HepG2 (cell line): ENCODE data around the gene CMTM2. TPM values are rescaled to one million over a fixed set of nuclear protein-coding genes. Genes with fewer than 3 reads are reported as not detected.
A peak's percentile ranks its signal among the peaks of the same experiment; 100 is the strongest.

Experiments
- AKAP8 ChIP-seq: sonication (generic); formaldehyde crosslinking; IDR thresholded peaks from 2 replicates; pipeline ENCODE4 v1.5.1; 2020; ENCODE audit warnings: mild to moderate bottlenecking, missing genetic modification reagents
- DMAP1 ChIP-seq: IDR thresholded peaks from 2 replicates; pipeline ENCODE4 v1.6.1; 2016
- HMG20A ChIP-seq: IDR thresholded peaks from 2 replicates; pipeline ENCODE4 v1.6.1; 2016; ENCODE audit warnings: borderline replicate concordance
- KLF6 ChIP-seq: IDR thresholded peaks from 2 replicates; pipeline ENCODE4 v1.8.0; 2016; ENCODE audit warnings: missing biosample characterization, missing genetic modification reagents
- NR2F1 ChIP-seq, 2 experiments: fragments of 450-650 bp in 1 of 2; formaldehyde crosslinking in 1 of 2; IDR thresholded peaks; 2 replicates each; pipeline versions ENCODE4 v1.5.0 to v1.6.1; 2016 to 2020; ENCODE audit warnings: mild to moderate bottlenecking in 1 of 2, missing compliant biosample characterization in 1 of 2, missing genetic modification reagents in 1 of 2, moderate library complexity in 1 of 2
- THYN1 ChIP-seq: sonication (generic); formaldehyde crosslinking; IDR thresholded peaks from 2 replicates; pipeline ENCODE4 v1.8.1; 2023; ENCODE audit warnings: low read depth, mild to moderate bottlenecking, moderate library complexity, missing genetic modification reagents, borderline replicate concordance
- ZBTB20 ChIP-seq: sonication (generic); formaldehyde crosslinking; IDR thresholded peaks from 2 replicates; pipeline ENCODE4 v1.8.1; 2023; ENCODE audit warnings: missing genetic modification reagents, low read depth, mild to moderate bottlenecking, borderline replicate concordance
- ZKSCAN5 ChIP-seq: sonication (generic); formaldehyde crosslinking; IDR thresholded peaks from 2 replicates; pipeline ENCODE4 v1.5.1; 2020; ENCODE audit warnings: mild to moderate bottlenecking, missing genetic modification reagents
- ZNF121 ChIP-seq: sonication (generic); formaldehyde crosslinking; IDR thresholded peaks from 2 replicates; pipeline ENCODE4 v1.5.0; 2020; ENCODE audit warnings: mild to moderate bottlenecking, missing genetic modification reagents
- ZNF143 ChIP-seq: sonication (generic); formaldehyde crosslinking; IDR thresholded peaks from 2 replicates; pipeline ENCODE4 v1.4.0; 2020; ENCODE audit warnings: missing genetic modification reagents
- ZNF263 ChIP-seq: sonication (generic); formaldehyde crosslinking; IDR thresholded peaks from 2 replicates; pipeline ENCODE4 v1.4.0; 2020; ENCODE audit warnings: missing genetic modification reagents
- ZNF607 ChIP-seq: sonication (generic); formaldehyde crosslinking; IDR thresholded peaks from 2 replicates; pipeline ENCODE4 v1.5.1; 2020; ENCODE audit warnings: missing genetic modification reagents, mild to moderate bottlenecking, borderline replicate concordance
- ZNF766 ChIP-seq: sonication (generic); formaldehyde crosslinking; IDR thresholded peaks from 2 replicates; pipeline ENCODE4 v1.5.0; 2020; ENCODE audit warnings: missing genetic modification reagents, borderline replicate concordance
- polyA plus RNA-seq, 8 experiments: library from polyadenylated mRNA; depleted of rRNA in 3 of 8; stranded (reverse) in 7 of 8; unstranded in 1 of 8; fragments of >200 nt; fragmentation: Illumina TruSeq in 4 of 8; extraction: Trizol in 4 of 8; gene quantifications; 2 replicates each; pipeline versions ENCODE4 v1.2.1 to v1.2.3, GENCODE V29; 2011 to 2016; ENCODE audit warnings: low read depth in 4 of 8, missing spikeins in 1 of 8, mixed read lengths in 1 of 8; ENCODE audit not compliant: insufficient read depth in 1 of 8
- total RNA-seq, 5 experiments: library from RNA; depleted of rRNA; stranded (reverse); fragments of >200 nt; fragmentation: Illumina TruSeq; extraction: Trizol; gene quantifications; 2 replicates each; pipeline ENCODE4 v1.2.3, GENCODE V29; 2016; ENCODE audit warnings: low read depth in 1 of 5
- TF ChIP-seq, protein P1 (sequence below): sonication (generic); formaldehyde crosslinking; IDR thresholded peaks from 2 replicates; pipeline ENCODE4 v1.4.0; 2020; ENCODE audit warnings: missing genetic modification reagents, borderline replicate concordance
- TF ChIP-seq, protein P2 (sequence below): sonication (generic); formaldehyde crosslinking; IDR thresholded peaks from 2 replicates; pipeline ENCODE4 v1.5.0; 2020; ENCODE audit warnings: missing genetic modification reagents
- TF ChIP-seq, protein P3 (sequence below): sonication (generic); formaldehyde crosslinking; IDR thresholded peaks from 2 replicates; pipeline ENCODE4 v1.4.0; 2020; ENCODE audit warnings: missing genetic modification reagents
- TF ChIP-seq, protein P4 (sequence below): sonication (generic); formaldehyde crosslinking; IDR thresholded peaks from 2 replicates; pipeline ENCODE4 v1.5.0; 2020; ENCODE audit warnings: mild to moderate bottlenecking, missing genetic modification reagents

The CMTM2 gene
- total and polyA plus RNA-seq, 2 of the 13 experiments (the other 11 are each of a cell fraction or from before 2014, with no cell fraction given): not detected

DNA sequence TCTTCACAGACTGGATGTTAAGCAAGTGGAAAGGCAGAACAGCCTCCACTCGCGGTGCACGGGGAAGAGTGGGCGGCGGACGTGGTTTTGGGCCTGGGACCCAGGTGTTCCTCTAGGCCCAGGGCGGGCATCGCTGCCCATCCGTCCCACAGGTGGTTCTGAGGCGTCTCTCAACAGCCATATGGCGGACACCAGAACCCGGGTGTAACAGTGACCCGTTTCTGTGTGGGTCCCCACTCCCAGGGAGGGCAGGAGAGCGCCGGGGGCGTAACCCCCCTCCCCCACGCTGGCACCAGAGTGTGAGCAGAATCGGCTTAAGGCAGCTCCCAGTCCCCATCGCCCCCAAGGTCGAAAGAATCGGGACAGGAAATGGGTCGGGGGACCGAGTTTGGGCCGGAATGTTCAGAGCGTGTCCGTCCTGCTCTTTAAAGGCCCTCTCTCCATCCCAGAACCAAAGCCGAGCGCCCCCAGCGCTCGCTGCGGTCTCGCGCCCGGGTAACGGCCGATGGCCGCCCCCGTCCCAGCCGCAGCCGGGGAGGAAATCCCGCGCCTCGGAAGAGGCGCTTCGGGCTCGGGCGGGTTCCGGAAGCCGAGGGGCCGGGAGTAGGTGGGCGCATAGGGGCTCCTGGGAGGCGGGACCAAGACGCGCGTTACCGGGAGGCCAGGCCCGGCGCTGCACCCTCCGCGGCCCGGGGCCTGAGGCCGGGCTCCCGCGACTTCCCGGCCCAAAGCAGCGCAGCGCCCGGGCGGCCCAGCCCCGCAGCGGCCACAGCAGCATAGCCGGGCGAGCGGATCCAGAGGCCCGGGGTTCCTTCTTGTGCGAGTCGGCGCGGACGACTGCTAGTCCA, 29.8 kb upstream of the CMTM2 start, which contains the start of gene TK2 (continued):
- TF ChIP-seq, protein P1, sequence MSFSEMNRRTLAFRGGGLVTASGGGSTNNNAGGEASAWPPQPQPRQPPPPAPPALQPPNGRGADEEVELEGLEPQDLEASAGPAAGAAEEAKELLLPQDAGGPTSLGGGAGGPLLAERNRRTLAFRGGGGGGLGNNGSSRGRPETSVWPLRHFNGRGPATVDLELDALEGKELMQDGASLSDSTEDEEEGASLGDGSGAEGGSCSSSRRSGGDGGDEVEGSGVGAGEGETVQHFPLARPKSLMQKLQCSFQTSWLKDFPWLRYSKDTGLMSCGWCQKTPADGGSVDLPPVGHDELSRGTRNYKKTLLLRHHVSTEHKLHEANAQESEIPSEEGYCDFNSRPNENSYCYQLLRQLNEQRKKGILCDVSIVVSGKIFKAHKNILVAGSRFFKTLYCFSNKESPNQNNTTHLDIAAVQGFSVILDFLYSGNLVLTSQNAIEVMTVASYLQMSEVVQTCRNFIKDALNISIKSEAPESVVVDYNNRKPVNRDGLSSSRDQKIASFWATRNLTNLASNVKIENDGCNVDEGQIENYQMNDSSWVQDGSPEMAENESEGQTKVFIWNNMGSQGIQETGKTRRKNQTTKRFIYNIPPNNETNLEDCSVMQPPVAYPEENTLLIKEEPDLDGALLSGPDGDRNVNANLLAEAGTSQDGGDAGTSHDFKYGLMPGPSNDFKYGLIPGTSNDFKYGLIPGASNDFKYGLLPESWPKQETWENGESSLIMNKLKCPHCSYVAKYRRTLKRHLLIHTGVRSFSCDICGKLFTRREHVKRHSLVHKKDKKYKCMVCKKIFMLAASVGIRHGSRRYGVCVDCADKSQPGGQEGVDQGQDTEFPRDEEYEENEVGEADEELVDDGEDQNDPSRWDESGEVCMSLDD (CRISPR knock-in tag): no peak; the same call in 1 of the 2 replicates
- TF ChIP-seq NR2F1 (CRISPR knock-in tag; IDR thresholded peaks at IDR 0.05) (no peak), ZNF607 (CRISPR knock-in tag) (peak; percentile 95; the same call in 1 of the 2 replicates), AKAP8 (CRISPR knock-in tag) (no peak), ZKSCAN5 (CRISPR knock-in tag) (no peak), KLF6 (peak; percentile 56; the same call in 1 of the 2 replicates), ZNF121 (CRISPR knock-in tag) (peak; percentile 60), THYN1 (CRISPR knock-in tag) (no peak), DMAP1 (peak; percentile 84; the same call in 1 of the 2 replicates), ZNF766 (CRISPR knock-in tag) (peak; percentile 84; the same call in 1 of the 2 replicates), ZBTB20 (no peak), ZNF263 (CRISPR knock-in tag) (peak; percentile 9; the same call in 1 of the 2 replicates), HMG20A (CRISPR knock-in tag) (no peak), ZNF143 (CRISPR knock-in tag) (no peak)
- TF ChIP-seq, protein P2, sequence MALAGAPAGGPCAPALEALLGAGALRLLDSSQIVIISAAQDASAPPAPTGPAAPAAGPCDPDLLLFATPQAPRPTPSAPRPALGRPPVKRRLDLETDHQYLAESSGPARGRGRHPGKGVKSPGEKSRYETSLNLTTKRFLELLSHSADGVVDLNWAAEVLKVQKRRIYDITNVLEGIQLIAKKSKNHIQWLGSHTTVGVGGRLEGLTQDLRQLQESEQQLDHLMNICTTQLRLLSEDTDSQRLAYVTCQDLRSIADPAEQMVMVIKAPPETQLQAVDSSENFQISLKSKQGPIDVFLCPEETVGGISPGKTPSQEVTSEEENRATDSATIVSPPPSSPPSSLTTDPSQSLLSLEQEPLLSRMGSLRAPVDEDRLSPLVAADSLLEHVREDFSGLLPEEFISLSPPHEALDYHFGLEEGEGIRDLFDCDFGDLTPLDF (CRISPR knock-in tag): peak; percentile 91
- TF ChIP-seq, protein P3, sequence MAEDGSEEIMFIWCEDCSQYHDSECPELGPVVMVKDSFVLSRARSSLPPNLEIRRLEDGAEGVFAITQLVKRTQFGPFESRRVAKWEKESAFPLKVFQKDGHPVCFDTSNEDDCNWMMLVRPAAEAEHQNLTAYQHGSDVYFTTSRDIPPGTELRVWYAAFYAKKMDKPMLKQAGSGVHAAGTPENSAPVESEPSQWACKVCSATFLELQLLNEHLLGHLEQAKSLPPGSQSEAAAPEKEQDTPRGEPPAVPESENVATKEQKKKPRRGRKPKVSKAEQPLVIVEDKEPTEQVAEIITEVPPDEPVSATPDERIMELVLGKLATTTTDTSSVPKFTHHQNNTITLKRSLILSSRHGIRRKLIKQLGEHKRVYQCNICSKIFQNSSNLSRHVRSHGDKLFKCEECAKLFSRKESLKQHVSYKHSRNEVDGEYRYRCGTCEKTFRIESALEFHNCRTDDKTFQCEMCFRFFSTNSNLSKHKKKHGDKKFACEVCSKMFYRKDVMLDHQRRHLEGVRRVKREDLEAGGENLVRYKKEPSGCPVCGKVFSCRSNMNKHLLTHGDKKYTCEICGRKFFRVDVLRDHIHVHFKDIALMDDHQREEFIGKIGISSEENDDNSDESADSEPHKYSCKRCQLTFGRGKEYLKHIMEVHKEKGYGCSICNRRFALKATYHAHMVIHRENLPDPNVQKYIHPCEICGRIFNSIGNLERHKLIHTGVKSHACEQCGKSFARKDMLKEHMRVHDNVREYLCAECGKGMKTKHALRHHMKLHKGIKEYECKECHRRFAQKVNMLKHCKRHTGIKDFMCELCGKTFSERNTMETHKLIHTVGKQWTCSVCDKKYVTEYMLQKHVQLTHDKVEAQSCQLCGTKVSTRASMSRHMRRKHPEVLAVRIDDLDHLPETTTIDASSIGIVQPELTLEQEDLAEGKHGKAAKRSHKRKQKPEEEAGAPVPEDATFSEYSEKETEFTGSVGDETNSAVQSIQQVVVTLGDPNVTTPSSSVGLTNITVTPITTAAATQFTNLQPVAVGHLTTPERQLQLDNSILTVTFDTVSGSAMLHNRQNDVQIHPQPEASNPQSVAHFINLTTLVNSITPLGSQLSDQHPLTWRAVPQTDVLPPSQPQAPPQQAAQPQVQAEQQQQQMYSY: no peak
- TF ChIP-seq, protein P4, sequence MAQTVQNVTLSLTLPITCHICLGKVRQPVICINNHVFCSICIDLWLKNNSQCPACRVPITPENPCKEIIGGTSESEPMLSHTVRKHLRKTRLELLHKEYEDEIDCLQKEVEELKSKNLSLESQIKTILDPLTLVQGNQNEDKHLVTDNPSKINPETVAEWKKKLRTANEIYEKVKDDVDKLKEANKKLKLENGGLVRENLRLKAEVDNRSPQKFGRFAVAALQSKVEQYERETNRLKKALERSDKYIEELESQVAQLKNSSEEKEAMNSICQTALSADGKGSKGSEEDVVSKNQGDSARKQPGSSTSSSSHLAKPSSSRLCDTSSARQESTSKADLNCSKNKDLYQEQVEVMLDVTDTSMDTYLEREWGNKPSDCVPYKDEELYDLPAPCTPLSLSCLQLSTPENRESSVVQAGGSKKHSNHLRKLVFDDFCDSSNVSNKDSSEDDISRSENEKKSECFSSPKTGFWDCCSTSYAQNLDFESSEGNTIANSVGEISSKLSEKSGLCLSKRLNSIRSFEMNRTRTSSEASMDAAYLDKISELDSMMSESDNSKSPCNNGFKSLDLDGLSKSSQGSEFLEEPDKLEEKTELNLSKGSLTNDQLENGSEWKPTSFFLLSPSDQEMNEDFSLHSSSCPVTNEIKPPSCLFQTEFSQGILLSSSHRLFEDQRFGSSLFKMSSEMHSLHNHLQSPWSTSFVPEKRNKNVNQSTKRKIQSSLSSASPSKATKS (CRISPR knock-in tag): peak; percentile 85; the same call in 1 of the 2 replicates
